ENCODE data around the gene GHRL. TPM values are rescaled to one million over a fixed set of nuclear protein-coding genes. Genes with fewer than 3 reads are reported as not detected.

GHRL gene
- total RNA-seq, 2 donors from 2014 or later = 0.54 to 3.0 TPM

DNA sequence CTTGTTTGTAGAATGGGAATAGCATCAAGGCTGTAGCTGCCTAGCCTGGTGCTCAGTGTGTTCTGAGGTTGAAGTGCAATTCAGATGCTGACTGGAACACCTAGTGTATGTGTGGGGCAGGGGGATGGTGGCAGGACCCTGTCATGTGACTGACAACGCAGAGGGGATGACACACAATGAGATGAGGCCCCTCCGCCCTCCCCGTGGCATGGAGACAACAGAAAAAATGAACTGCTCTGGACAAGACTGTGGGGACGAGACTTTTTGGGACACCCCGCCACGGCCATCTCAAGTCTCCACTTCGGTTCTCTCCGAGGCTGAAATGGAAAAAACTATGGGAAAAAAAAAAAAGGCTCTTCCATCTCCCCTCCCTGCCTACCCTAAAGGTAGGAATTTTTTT is 38.6 kb upstream of the GHRL start:
- TF ChIP-seq, protein P1, sequence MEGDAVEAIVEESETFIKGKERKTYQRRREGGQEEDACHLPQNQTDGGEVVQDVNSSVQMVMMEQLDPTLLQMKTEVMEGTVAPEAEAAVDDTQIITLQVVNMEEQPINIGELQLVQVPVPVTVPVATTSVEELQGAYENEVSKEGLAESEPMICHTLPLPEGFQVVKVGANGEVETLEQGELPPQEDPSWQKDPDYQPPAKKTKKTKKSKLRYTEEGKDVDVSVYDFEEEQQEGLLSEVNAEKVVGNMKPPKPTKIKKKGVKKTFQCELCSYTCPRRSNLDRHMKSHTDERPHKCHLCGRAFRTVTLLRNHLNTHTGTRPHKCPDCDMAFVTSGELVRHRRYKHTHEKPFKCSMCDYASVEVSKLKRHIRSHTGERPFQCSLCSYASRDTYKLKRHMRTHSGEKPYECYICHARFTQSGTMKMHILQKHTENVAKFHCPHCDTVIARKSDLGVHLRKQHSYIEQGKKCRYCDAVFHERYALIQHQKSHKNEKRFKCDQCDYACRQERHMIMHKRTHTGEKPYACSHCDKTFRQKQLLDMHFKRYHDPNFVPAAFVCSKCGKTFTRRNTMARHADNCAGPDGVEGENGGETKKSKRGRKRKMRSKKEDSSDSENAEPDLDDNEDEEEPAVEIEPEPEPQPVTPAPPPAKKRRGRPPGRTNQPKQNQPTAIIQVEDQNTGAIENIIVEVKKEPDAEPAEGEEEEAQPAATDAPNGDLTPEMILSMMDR (IDR thresholded peaks at IDR 0.05) = no peak
- Histone ChIP-seq H3K36me3 (no peaks in the 10 kb centered on the region), H3K27ac (no peak overlapping the region), H3K9me3 (no peaks in the 10 kb centered on the region), H3K4me3 (no peak overlapping the region), H3K27me3 (replicated peaks; ENCODE audit: insufficient read depth) (no peaks in the 10 kb centered on the region), H3K4me1 (ENCODE audit: control insufficient read depth in 1 of 2, low read depth in 2 of 2) (no peaks in the 10 kb centered on the region)
- ATAC-seq (ENCODE audit: insufficient number of reproducible peaks, low FRiP score, low read depth) = no peak
- no peak for DNase-seq (ENCODE audit: low spot score)

DNA sequence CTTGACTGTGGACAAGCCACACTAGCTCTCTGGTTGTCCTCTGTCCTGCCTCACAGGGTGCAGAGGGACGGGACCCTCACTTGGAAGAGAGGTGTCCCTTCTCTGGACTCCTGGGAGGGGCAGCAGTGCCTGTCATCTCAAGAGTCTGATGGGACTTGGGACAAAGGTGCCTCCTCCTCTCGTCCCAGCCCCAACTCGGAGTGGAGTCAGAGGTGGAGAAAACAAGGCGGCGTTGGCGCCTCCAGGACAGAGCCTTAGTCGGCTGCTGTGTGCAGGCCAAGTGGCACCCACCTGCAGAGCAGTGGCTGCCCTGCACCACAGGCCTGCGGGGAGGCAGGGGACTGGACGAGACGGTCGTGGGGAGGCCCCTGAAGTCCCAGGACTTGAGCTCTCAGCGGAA is 37.6 kb upstream of the GHRL start:
- no peaks in the 10 kb centered on the region for H3K36me3 ChIP-seq
- TF ChIP-seq, protein P1 (IDR thresholded peaks at IDR 0.05) = no peak
- no peak overlapping the region for H3K27ac ChIP-seq
- no peaks in the 10 kb centered on the region for H3K4me1 ChIP-seq (ENCODE audit: control insufficient read depth in 1 of 2, low read depth in 2 of 2)
- no peaks in the 10 kb centered on the region for H3K9me3 ChIP-seq
- no peak overlapping the region for H3K4me3 ChIP-seq
- DNase-seq (ENCODE audit: low spot score) (no peak), ATAC-seq (ENCODE audit: insufficient number of reproducible peaks, low FRiP score, low read depth) (no peak)
- H3K27me3 ChIP-seq (replicated peaks; ENCODE audit: insufficient read depth) = no peaks in the 10 kb centered on the region

DNA sequence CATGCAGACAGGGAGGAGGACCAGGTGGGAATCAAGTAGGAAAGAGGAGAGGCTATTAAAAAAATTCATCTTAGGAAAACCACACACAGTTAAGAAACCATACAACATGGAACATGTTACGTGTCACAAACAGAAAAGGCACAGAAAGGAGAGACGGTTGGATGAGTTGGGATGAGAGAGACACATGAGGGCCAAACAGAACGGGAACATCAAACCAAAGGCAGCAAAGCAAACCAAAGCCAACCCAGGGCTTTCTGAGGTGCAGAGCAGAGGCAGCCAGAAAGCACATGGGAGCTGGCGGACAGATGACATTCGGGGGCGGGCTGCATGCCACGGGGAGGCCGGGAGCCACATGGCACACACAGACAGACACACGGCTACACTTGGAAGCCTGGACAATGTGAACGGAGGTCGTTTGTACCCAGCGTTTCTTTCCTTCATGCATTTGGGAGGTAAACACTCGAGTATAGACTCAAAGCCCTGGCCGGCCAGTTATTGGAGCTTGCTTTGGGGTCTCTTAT is 36.8 kb upstream of the GHRL start:
- H3K36me3 ChIP-seq = no peaks in the 10 kb centered on the region
- ATAC-seq (ENCODE audit: insufficient number of reproducible peaks, low FRiP score, low read depth) (no peak), DNase-seq (ENCODE audit: low spot score) (no peak)
- no peak overlapping the region for H3K27ac ChIP-seq
- H3K9me3 ChIP-seq = no peaks in the 10 kb centered on the region
- no peaks in the 10 kb centered on the region for H3K27me3 ChIP-seq (replicated peaks; ENCODE audit: insufficient read depth)
- no peaks in the 10 kb centered on the region for H3K4me1 ChIP-seq (ENCODE audit: control insufficient read depth in 1 of 2, low read depth in 2 of 2)
- H3K4me3 ChIP-seq = no peak overlapping the region
- TF ChIP-seq, protein P1 (IDR thresholded peaks at IDR 0.05) = no peak

DNA sequence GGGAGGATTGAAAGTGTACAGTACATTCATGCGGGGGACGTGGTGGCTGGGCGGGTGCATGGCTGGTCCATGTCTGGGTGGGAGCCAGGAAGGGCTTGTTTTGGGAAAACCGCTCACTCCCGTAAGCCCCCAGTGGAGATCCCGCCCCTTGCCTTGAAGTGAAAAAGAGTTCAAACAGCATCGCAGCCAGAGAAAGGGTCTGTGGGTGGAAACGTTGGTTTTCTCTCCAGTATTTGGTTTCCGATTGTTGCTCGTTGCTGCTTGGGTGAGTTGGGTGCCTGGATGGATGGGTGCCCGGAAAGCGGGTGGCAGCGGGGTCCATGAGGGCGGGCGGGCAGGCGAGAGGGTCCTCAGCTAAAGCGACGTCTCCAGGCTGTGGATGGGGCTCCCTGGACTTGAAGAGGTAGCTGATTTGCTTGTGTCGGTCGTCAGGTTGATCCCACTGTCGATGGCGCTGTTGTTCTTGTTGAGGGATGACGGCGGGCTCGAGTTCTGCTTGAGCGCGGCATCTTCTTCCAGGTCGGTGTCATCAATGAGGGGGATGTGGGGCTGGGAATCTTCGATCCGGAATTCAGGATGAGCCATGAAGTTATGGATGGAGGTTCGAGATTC is 35.8 kb upstream of the GHRL start:
- Histone ChIP-seq H3K27me3 (replicated peaks; ENCODE audit: insufficient read depth) (no peaks in the 10 kb centered on the region), H3K36me3 (no peaks in the 10 kb centered on the region), H3K9me3 (no peaks in the 10 kb centered on the region), H3K4me3 (no peak overlapping the region), H3K27ac (no peak overlapping the region), H3K4me1 (ENCODE audit: control insufficient read depth in 1 of 2, low read depth in 2 of 2) (no peaks in the 10 kb centered on the region)
- DNase-seq (ENCODE audit: low spot score) = no peak
- ATAC-seq (ENCODE audit: insufficient number of reproducible peaks, low FRiP score, low read depth) = no peak
- TF ChIP-seq, protein P1 (IDR thresholded peaks at IDR 0.05) = no peak

DNA sequence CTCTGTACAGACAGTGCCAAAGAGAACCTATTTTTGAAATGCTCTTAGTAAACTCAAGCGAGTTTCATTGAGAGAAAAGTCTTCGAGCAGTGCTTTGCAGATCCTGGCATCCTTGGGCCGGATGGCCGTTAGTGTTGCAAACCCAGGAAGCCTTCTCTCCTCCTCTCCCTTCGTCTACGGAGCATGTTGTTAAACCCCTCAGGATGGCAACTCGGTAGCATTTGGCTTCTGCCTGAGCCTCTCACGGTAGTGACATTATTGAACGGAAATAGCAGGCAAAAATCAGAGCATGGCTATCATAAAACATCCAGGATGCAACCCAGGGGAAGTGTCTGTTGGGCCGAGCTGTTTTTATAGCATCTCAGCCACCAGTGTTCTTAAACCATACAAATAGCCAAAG is 34.8 kb upstream of the GHRL start:
- ATAC-seq (ENCODE audit: insufficient number of reproducible peaks, low FRiP score, low read depth) (no peak), DNase-seq (ENCODE audit: low spot score) (no peak)
- H3K27ac ChIP-seq = no peak overlapping the region
- no peak overlapping the region for H3K4me3 ChIP-seq
- no peaks in the 10 kb centered on the region for H3K4me1 ChIP-seq (ENCODE audit: control insufficient read depth in 1 of 2, low read depth in 2 of 2)
- no peaks in the 10 kb centered on the region for H3K27me3 ChIP-seq (replicated peaks; ENCODE audit: insufficient read depth)
- TF ChIP-seq, protein P1 (IDR thresholded peaks at IDR 0.05) = no peak
- no peaks in the 10 kb centered on the region for H3K36me3 ChIP-seq
- no peaks in the 10 kb centered on the region for H3K9me3 ChIP-seq
